HCT116 (cell line): ENCODE data around the gene GDPD3. TPM values are rescaled to one million over a fixed set of nuclear protein-coding genes. Genes with fewer than 3 reads are reported as not detected.
A peak's percentile ranks its signal among the peaks of the same experiment; 100 is the strongest.

Source experiments
- ATAC-seq: fragments of 200-7000 bp; cut with Tn5 transposase; 2 replicates; pipeline ENCODE4 v1.9.1; 2020; ENCODE audit warnings: mild to moderate bottlenecking, moderate library complexity
- BruUV-seq: library from RNA; stranded (reverse); fragments of 400-500 nt; replicated peaks from 2 replicates; lab custom pipeline; 2021; lab: Mats Ljungman, UMichigan
- CTCF ChIA-PET: fragments of 300-600 bp; sonication (Branson Sonifier 250); formaldehyde crosslinking; loops from one replicate; lab custom pipeline; 2021; ENCODE audit warnings: antibody characterized with exemption; lab: Charles Lee
- POLR2A ChIA-PET: fragments of 300-600, 350-600 bp; sonication (Branson Sonifier 250); formaldehyde crosslinking; loops from one replicate; lab custom pipeline; 2021; ENCODE audit warnings: antibody characterized with exemption; lab: Charles Lee
- RAD21 ChIA-PET, 2 experiments: fragments of 300-600 bp; sonication (Branson Sonifier 250); formaldehyde crosslinking; loops; one replicate each; lab custom pipeline; 2023; ENCODE audit warnings: low total read pairs in 2 of 2; ENCODE audit not compliant: uncharacterized antibody in 2 of 2, unreplicated experiment in 2 of 2, low non-redundant PET in 1 of 2; lab: Charles Lee
- DNase-seq: peaks from one replicate; pipeline ENCODE4 v3.0.0-alpha.2; 2010; ENCODE audit warnings: low read depth, low spot score
- H2AFZ ChIP-seq: fragments of 200-600 bp; shearing (Covaris generic), sonication (generic); 2 replicates; pipeline ENCODE4 v1.6.1; 2017; ENCODE audit warnings: low read depth, mixed run types, mixed read lengths, antibody characterized with exemption, low read length; ENCODE audit not compliant: poor library complexity, severe bottlenecking
- H3K27ac ChIP-seq: 2 replicates; pipeline ENCODE4 v1.5.1; 2012; ENCODE audit warnings: low read depth, low read length
- H3K27me3 ChIP-seq: fragments of 200-600 bp; sonication (generic); 2 replicates; pipeline ENCODE4 v1.6.1; 2016; ENCODE audit warnings: mixed run types, low read length, mixed read lengths; ENCODE audit not compliant: insufficient read depth
- H3K36me3 ChIP-seq, 2 experiments: fragments of 200-500 bp in 1 of 2; fragments of 200-600 bp in 1 of 2; sonication (Bioruptor generic) in 1 of 2; sonication (generic) in 1 of 2; 2 replicates each; pipeline versions ENCODE4 v1.5.1 to v1.6.1; 2014 to 2016; ENCODE audit warnings: low read length in 2 of 2, inconsistent platforms in 1 of 2, mixed read lengths in 1 of 2, mixed run types in 1 of 2; ENCODE audit not compliant: insufficient read depth in 2 of 2, control insufficient read depth in 1 of 2
- H3K4me1 ChIP-seq, 2 experiments: fragments of 200-600 bp in 1 of 2; sonication (generic) in 1 of 2; 2 replicates each; pipeline versions ENCODE4 v1.5.1 to v1.6.1; 2012 to 2017; ENCODE audit warnings: low read length in 2 of 2, inconsistent platforms in 1 of 2, mild to moderate bottlenecking in 1 of 2, mixed read lengths in 1 of 2, mixed run types in 1 of 2, moderate library complexity in 1 of 2; ENCODE audit not compliant: insufficient read depth in 2 of 2, control insufficient read depth in 1 of 2
- H3K4me2 ChIP-seq: fragments of 200-600 bp; sonication (generic); 2 replicates; pipeline ENCODE4 v1.6.1; 2017; ENCODE audit warnings: mixed run types, low read length, mixed read lengths
- H3K4me3 ChIP-seq, 2 experiments: fragments of 200-600 bp in 1 of 2; sonication (generic) in 1 of 2; replicated peaks in 1 of 2; 2 replicates each; pipeline ENCODE4 v1.5.1; 2011 to 2016; ENCODE audit warnings: low read length in 2 of 2, control low read depth in 1 of 2, low read depth in 1 of 2, mild to moderate bottlenecking in 1 of 2, mixed read lengths in 1 of 2, mixed run types in 1 of 2
- H3K79me2 ChIP-seq: fragments of 200-600 bp; sonication (generic); 2 replicates; pipeline ENCODE4 v1.6.1; 2017; ENCODE audit warnings: mild to moderate bottlenecking, mixed run types, low read length, moderate library complexity, mixed read lengths; ENCODE audit not compliant: insufficient read depth
- H3K9ac ChIP-seq: fragments of 200-600 bp; sonication (generic); 2 replicates; pipeline ENCODE4 v1.6.1; 2016; ENCODE audit warnings: low read length, mixed read lengths
- H3K9me2 ChIP-seq: fragments of 200-600 bp; sonication (generic), shearing (Covaris generic); 2 replicates; pipeline ENCODE4 v1.6.1; 2017; ENCODE audit warnings: mixed run types, mild to moderate bottlenecking, moderate library complexity; ENCODE audit not compliant: insufficient read depth
- H3K9me3 ChIP-seq, 2 experiments: fragments of 200-500 bp in 1 of 2; fragments of 200-600 bp in 1 of 2; sonication (Bioruptor generic) in 1 of 2; sonication (generic) in 1 of 2; 2 replicates each; pipeline ENCODE4 v1.6.1; 2014 to 2017; ENCODE audit warnings: low read length in 2 of 2, mixed read lengths in 2 of 2, inconsistent platforms in 1 of 2, low read depth in 1 of 2, mild to moderate bottlenecking in 1 of 2, mixed run types in 1 of 2, moderate library complexity in 1 of 2; ENCODE audit not compliant: control insufficient read depth in 1 of 2, insufficient read depth in 1 of 2
- H4K20me1 ChIP-seq: fragments of 200-600 bp; sonication (generic), shearing (Covaris generic); 2 replicates; pipeline ENCODE4 v1.6.1; 2017; ENCODE audit warnings: mixed run types, mild to moderate bottlenecking, moderate library complexity; ENCODE audit not compliant: insufficient read depth
- CTCF ChIP-seq, 3 experiments: fragments of 200-600 bp in 1 of 3; sonication (generic) in 1 of 3; IDR thresholded peaks in 2 of 3; conservative IDR thresholded peaks in 1 of 3; 2 replicates each; pipeline ENCODE4 v1.5.1; 2012 to 2017; ENCODE audit warnings: low read depth in 2 of 3, low read length in 2 of 3, antibody characterized with exemption in 1 of 3, borderline replicate concordance in 1 of 3, control low read depth in 1 of 3, mild to moderate bottlenecking in 1 of 3, mixed read lengths in 1 of 3, mixed run types in 1 of 3, moderate library complexity in 1 of 3; ENCODE audit not compliant: insufficient read depth in 1 of 3
- EGR1 ChIP-seq: IDR thresholded peaks from 2 replicates; pipeline ENCODE4 v1.6.1; 2012; ENCODE audit warnings: low read depth
- JUND ChIP-seq: IDR thresholded peaks from 2 replicates; pipeline ENCODE4 v1.6.1; 2012
- SIN3A ChIP-seq: IDR thresholded peaks from 2 replicates; pipeline ENCODE4 v1.6.1; 2012; ENCODE audit warnings: low read depth
- SP1 ChIP-seq: IDR thresholded peaks from 2 replicates; pipeline ENCODE4 v1.6.1; 2012; ENCODE audit warnings: low read depth
- intact Hi-C: fragments of 100-400 bp; cut with micrococcal nuclease; formaldehyde crosslinking; loops from 2 replicates; pipeline ENCODE4 v1.10.0; 2022
- total RNA-seq: library from RNA; stranded (reverse); gene quantifications from one replicate; pipeline ENCODE4 v1.2.1, GENCODE V29; 2021; ENCODE audit not compliant: unreplicated experiment

GDPD3 gene
- total RNA-seq, 1 experiment from 2014 or later = 7.0 TPM

- DNase-seq = no peak
- H4K20me1 ChIP-seq = peaks cover 8% of the 10 kb centered on the region; the same call in 1 of the 2 replicates
Observed at GRCh38 chr16:30065943-30066760, 47.2 kb downstream of the GDPD3 start.

More at GRCh38 chr16:30065943-30066760, 47.2 kb downstream of the GDPD3 start:
- peaks cover 19 to 43% of the 10 kb centered on the region in 2 experiments for H3K4me1 ChIP-seq
- ChIA-PET RAD21 (no interaction called here), POLR2A (interaction anchor here (1.2 to 2.7 kb wide), 5 partner anchors 8 to 24 kb away, joined by 4 to 13 read pairs (median 11); partner anchors contain the start of gene TBX6), CTCF (interaction anchor here (1.1 to 4.4 kb wide), 3 partner anchors 9 to 26 kb away, joined by 4 to 28 read pairs (median 10); partner anchors contain the start of genes PPP4C and TBX6)
- no peaks in the 10 kb centered on the region for H3K9me2 ChIP-seq
- ATAC-seq = peak; percentile 4
- H3K9me3 ChIP-seq = no peaks in the 10 kb centered on the region
- H3K36me3 ChIP-seq = peaks cover 28 to 50% of the 10 kb centered on the region in 2 experiments
- H3K4me2 ChIP-seq = peak overlapping the region; percentile 95
- TF ChIP-seq SIN3A (no peak), EGR1 (no peak), CTCF (IDR thresholded peaks at IDR 0.05 in 2 of 3, conservative IDR thresholded peaks at IDR 0.05 in 1 of 3; ENCODE audit: borderline replicate concordance in 1 of 3, insufficient read depth in 1 of 3, low read depth in 2 of 3, low read length in 2 of 3) (no peak), JUND (no peak), SP1 (no peak)
- H2AFZ ChIP-seq = no peak overlapping the region
- no peaks in the 10 kb centered on the region for H3K27me3 ChIP-seq
- peaks cover 61% of the 10 kb centered on the region for H3K79me2 ChIP-seq
- peak overlapping the region; percentile 100 for H3K27ac ChIP-seq
- BruUV-seq = TSS peak; percentile 54
- intact Hi-C loops = no loop called here
- peak overlapping the region; percentile 99 for H3K9ac ChIP-seq
- H3K4me3 ChIP-seq = peak overlapping the region; percentile 98
